Mesenchymal stem cell (in vitro differentiated cells and primary cell): ENCODE measurements around the gene SNRPA.
A peak's percentile ranks its signal among the peaks of the same experiment; 100 is the strongest.

Experiments used
- DNase-seq: peaks from one replicate; pipeline ENCODE4 v3.0.0-alpha.2; 2013
- H2AFZ ChIP-seq: one replicate; pipeline ENCODE4 v1.6.1; 2013; ENCODE audit warnings: low read depth, mild to moderate bottlenecking, control low read depth, inconsistent platforms, low read length, moderate library complexity
- H2AK5ac ChIP-seq: 2 replicates; pipeline ENCODE4 v1.6.1; 2013; ENCODE audit warnings: low read length, moderate library complexity, mild to moderate bottlenecking, inconsistent platforms; ENCODE audit not compliant: severe bottlenecking
- H2BK120ac ChIP-seq: one replicate; pipeline ENCODE4 v1.6.1; 2013; ENCODE audit warnings: low read depth, mild to moderate bottlenecking, inconsistent platforms, low read length, moderate library complexity
- H2BK12ac ChIP-seq, 2 experiments: one replicate each; pipeline ENCODE4 v1.6.1; 2013; ENCODE audit warnings: inconsistent platforms in 2 of 2, low read length in 2 of 2, mild to moderate bottlenecking in 2 of 2, moderate library complexity in 2 of 2, control low read depth in 1 of 2
- H2BK15ac ChIP-seq: one replicate; pipeline ENCODE4 v1.6.1; 2013; ENCODE audit warnings: mild to moderate bottlenecking, low read depth, inconsistent platforms; ENCODE audit not compliant: poor library complexity, severe bottlenecking
- H2BK5ac ChIP-seq: 2 replicates; pipeline ENCODE4 v1.6.1; 2013; ENCODE audit warnings: low read depth, mild to moderate bottlenecking, low read length, control low read depth, inconsistent platforms; ENCODE audit not compliant: poor library complexity, severe bottlenecking
- H3K14ac ChIP-seq, 2 experiments: one replicate each; pipeline ENCODE4 v1.6.1; 2013; ENCODE audit warnings: inconsistent platforms in 2 of 2, low read length in 2 of 2, control low read depth in 1 of 2, mild to moderate bottlenecking in 1 of 2, moderate library complexity in 1 of 2
- H3K18ac ChIP-seq, 2 experiments: one replicate each; pipeline ENCODE4 v1.6.1; 2013; ENCODE audit warnings: inconsistent platforms in 2 of 2, low read length in 2 of 2, control low read depth in 1 of 2, low read depth in 1 of 2, mild to moderate bottlenecking in 1 of 2
- H3K23ac ChIP-seq, 2 experiments: one replicate each; pipeline ENCODE4 v1.6.1; 2013; ENCODE audit warnings: inconsistent platforms in 2 of 2, low read length in 2 of 2, mild to moderate bottlenecking in 2 of 2, moderate library complexity in 2 of 2, control low read depth in 1 of 2
- H3K27ac ChIP-seq: 2 replicates; pipeline ENCODE4 v1.5.1; 2013; ENCODE audit warnings: mild to moderate bottlenecking, moderate library complexity, low read length, control low read depth, inconsistent platforms; ENCODE audit not compliant: poor library complexity, severe bottlenecking
- H3K27me3 ChIP-seq, 2 experiments: 2 replicates each; pipeline versions ENCODE4 v1.6.1 to v1.7.0; 2013; ENCODE audit warnings: low read length in 2 of 2, mild to moderate bottlenecking in 2 of 2, moderate library complexity in 2 of 2, control low read depth in 1 of 2, inconsistent platforms in 1 of 2; ENCODE audit not compliant: control insufficient read depth in 1 of 2, insufficient read depth in 1 of 2
- H3K36me3 ChIP-seq, 2 experiments: 2 replicates each; pipeline versions ENCODE4 v1.6.1 to v1.7.0; 2013; ENCODE audit warnings: low read length in 2 of 2, control low read depth in 1 of 2, inconsistent platforms in 1 of 2, low read depth in 1 of 2, mild to moderate bottlenecking in 1 of 2; ENCODE audit not compliant: insufficient read depth in 2 of 2, control insufficient read depth in 1 of 2
- H3K4ac ChIP-seq, 2 experiments: one replicate each; pipeline ENCODE4 v1.6.1; 2013; ENCODE audit warnings: inconsistent platforms in 2 of 2, low read length in 2 of 2, mild to moderate bottlenecking in 2 of 2, moderate library complexity in 2 of 2, control low read depth in 1 of 2, low read depth in 1 of 2
- H3K4me1 ChIP-seq: 2 replicates; pipeline ENCODE4 v1.6.1; 2013; ENCODE audit warnings: low read depth, low read length, control low read depth; ENCODE audit not compliant: control insufficient read depth, insufficient read depth
- H3K4me2 ChIP-seq: 2 replicates; pipeline ENCODE4 v1.6.1; 2013; ENCODE audit warnings: low read length, mild to moderate bottlenecking, inconsistent platforms; ENCODE audit not compliant: poor library complexity, severe bottlenecking
- H3K4me3 ChIP-seq, 2 experiments: 2 replicates each; pipeline versions ENCODE4 v1.5.1 to v1.7.0; 2013; ENCODE audit warnings: low read length in 2 of 2, mild to moderate bottlenecking in 2 of 2, control low read depth in 1 of 2, low read depth in 1 of 2; ENCODE audit not compliant: insufficient read depth in 1 of 2
- H3K79me1 ChIP-seq: replicated peaks from 2 replicates; pipeline ENCODE4 v1.6.1; 2013; ENCODE audit warnings: mild to moderate bottlenecking, control low read depth, low read length, inconsistent platforms; ENCODE audit not compliant: poor library complexity, severe bottlenecking
- H3K9ac ChIP-seq: 2 replicates; pipeline ENCODE4 v1.7.0; 2013; ENCODE audit warnings: mild to moderate bottlenecking, low read length, moderate library complexity
- H3K9me3 ChIP-seq: 2 replicates; pipeline ENCODE4 v1.7.0; 2013; ENCODE audit warnings: mild to moderate bottlenecking, low read length; ENCODE audit not compliant: control insufficient read depth
- H4K8ac ChIP-seq: one replicate; pipeline ENCODE4 v1.6.1; 2013; ENCODE audit warnings: inconsistent platforms, mild to moderate bottlenecking, low read length, moderate library complexity
- H4K91ac ChIP-seq: one replicate; pipeline ENCODE4 v1.6.1; 2013; ENCODE audit warnings: mild to moderate bottlenecking, low read length, inconsistent platforms
- WGBS: methylation state at CpG from one replicate; pipeline ENCODE4 v1.1.7; 2013; ENCODE audit warnings: mixed read lengths; 5-methylcytosine and 5-hydroxymethylcytosine counted together

Gene SNRPA

GRCh38 chr19:40723661-40724254 lies 27.2 kb upstream of the SNRPA start:
- Histone ChIP-seq H2BK15ac (no peak overlapping the region), H4K8ac (no peak overlapping the region), H3K18ac (no peak overlapping the region), H2AFZ (no peak overlapping the region), H2AK5ac (no peak overlapping the region), H3K23ac (no peak overlapping the region), H3K79me1 (peaks cover 24% of the 10 kb centered on the region), H3K4me2 (no peak overlapping the region), H3K36me3 (peaks cover 31 to 44% of the 10 kb centered on the region in 2 experiments), H3K4ac (no peak overlapping the region), H2BK5ac (no peak overlapping the region), H2BK120ac (no peak overlapping the region), H3K14ac (no peak overlapping the region), H3K4me1 (peaks cover 15% of the 10 kb centered on the region), H3K27me3 (no peaks in the 10 kb centered on the region), H3K4me3 (no peak overlapping the region), H3K9me3 (no peaks in the 10 kb centered on the region), H3K9ac (no peak overlapping the region), H2BK12ac (no peak overlapping the region), H3K27ac (no peak overlapping the region), H4K91ac (no peak overlapping the region)
- DNase-seq = no peak
- 92% methylated on average over 4 of the region's 5 CpGs for WGBS

DNA sequence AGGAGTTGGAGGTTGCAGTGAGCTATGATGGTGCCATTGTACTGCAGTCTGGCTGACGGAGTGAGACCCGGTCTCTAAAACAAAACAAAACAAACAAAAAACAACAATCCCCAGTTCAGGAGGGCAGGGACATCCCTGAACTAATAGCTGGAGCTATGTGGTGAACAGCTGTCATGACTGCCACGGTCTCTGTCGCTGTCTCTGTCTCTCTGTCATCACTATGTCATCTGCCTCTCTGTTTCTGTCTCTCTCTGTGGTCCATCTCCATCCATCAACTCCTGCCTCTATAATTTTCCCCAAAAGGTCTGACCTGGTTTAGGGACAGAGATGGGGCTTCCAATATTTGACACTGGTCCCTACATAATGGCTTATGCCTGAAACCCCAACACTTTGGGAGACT lies 26.7 kb upstream of the SNRPA start:
- Histone ChIP-seq H3K9ac (no peak overlapping the region), H4K91ac (no peak overlapping the region), H2BK120ac (no peak overlapping the region), H3K79me1 (peaks cover 26% of the 10 kb centered on the region), H2BK12ac (no peak overlapping the region), H4K8ac (no peak overlapping the region), H3K4me1 (peaks cover 14% of the 10 kb centered on the region), H3K4me3 (no peak overlapping the region), H3K27ac (no peak overlapping the region), H2AK5ac (no peak overlapping the region), H3K4me2 (no peak overlapping the region), H3K36me3 (peaks cover 35 to 47% of the 10 kb centered on the region in 2 experiments), H3K18ac (no peak overlapping the region), H3K4ac (no peak overlapping the region), H2AFZ (no peak overlapping the region), H2BK15ac (no peak overlapping the region), H3K23ac (no peak overlapping the region), H2BK5ac (no peak overlapping the region), H3K14ac (no peak overlapping the region), H3K9me3 (no peaks in the 10 kb centered on the region), H3K27me3 (no peaks in the 10 kb centered on the region)
- no peak for DNase-seq
- WGBS = 100% methylated on average over 4 of the region's 4 CpGs

DNA sequence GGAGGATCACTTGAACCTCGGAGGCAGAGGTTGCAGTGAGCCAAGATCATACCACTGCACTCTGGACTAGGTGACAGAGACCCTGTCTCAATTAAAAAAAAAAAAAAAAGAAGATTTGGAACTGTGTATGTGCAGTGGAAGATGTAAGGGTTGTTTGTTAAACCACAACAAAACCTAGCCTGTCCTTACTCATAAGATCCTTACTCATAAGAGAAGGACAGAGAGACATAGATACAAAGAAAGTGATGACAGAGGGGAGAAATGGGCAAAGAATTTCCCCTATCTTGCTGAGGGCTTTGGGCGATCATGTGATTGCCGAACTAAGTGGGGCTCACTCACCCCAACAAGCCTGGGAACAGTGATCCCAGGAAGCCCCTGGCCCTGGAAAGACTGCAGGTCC lies 26.1 kb upstream of the SNRPA start:
- Histone ChIP-seq H3K27ac (no peak overlapping the region), H3K18ac (no peak overlapping the region), H3K4me2 (no peak overlapping the region), H3K4me1 (peaks cover 10% of the 10 kb centered on the region), H3K4ac (no peak overlapping the region), H3K4me3 (no peak overlapping the region), H2BK15ac (no peak overlapping the region), H2AK5ac (no peak overlapping the region), H2AFZ (no peak overlapping the region), H4K8ac (no peak overlapping the region), H3K9ac (peak overlapping the region; percentile 36), H3K36me3 (peaks cover 40 to 53% of the 10 kb centered on the region in 2 experiments), H3K9me3 (no peaks in the 10 kb centered on the region), H4K91ac (no peak overlapping the region), H2BK12ac (no peak overlapping the region), H2BK120ac (no peak overlapping the region), H3K23ac (no peak overlapping the region), H3K27me3 (no peaks in the 10 kb centered on the region), H3K79me1 (peaks cover 26% of the 10 kb centered on the region), H3K14ac (no peak overlapping the region), H2BK5ac (no peak overlapping the region)
- WGBS = 95% methylated on average over 3 of the region's 3 CpGs
- DNase-seq = no peak

- WGBS = 99% methylated on average over 4 of the region's 4 CpGs
- Histone ChIP-seq H3K27ac (no peak overlapping the region), H3K4me2 (no peak overlapping the region), H2BK5ac (no peak overlapping the region), H3K4me1 (peaks cover 4% of the 10 kb centered on the region), H2BK120ac (no peak overlapping the region), H3K4ac (no peak overlapping the region), H3K23ac (no peak overlapping the region), H3K9ac (no peak overlapping the region), H4K8ac (no peak overlapping the region), H3K18ac (no peak overlapping the region), H2AK5ac (no peak overlapping the region), H3K79me1 (peaks cover 26% of the 10 kb centered on the region), H3K9me3 (no peaks in the 10 kb centered on the region), H4K91ac (no peak overlapping the region), H2BK15ac (no peak overlapping the region), H3K36me3 (peaks cover 50 to 66% of the 10 kb centered on the region in 2 experiments), H3K14ac (no peak overlapping the region), H3K4me3 (no peak overlapping the region), H2AFZ (no peak overlapping the region), H2BK12ac (no peak overlapping the region), H3K27me3 (no peaks in the 10 kb centered on the region)
- peak; percentile 36 for DNase-seq
Measured at GRCh38 chr19:40726279-40726678, 24.7 kb upstream of the SNRPA start.
